Measurements from ENCODE around the gene BCL2L13. TPM values are rescaled to one million over a fixed set of nuclear protein-coding genes. Genes with fewer than 3 reads are reported as not detected.
A peak's percentile ranks its signal among the peaks of the same experiment; 100 is the strongest.

The BCL2L13 gene
- total and polyA plus RNA-seq, 2 experiments from 2014 or later: 34.4 to 38.6 TPM

DNA sequence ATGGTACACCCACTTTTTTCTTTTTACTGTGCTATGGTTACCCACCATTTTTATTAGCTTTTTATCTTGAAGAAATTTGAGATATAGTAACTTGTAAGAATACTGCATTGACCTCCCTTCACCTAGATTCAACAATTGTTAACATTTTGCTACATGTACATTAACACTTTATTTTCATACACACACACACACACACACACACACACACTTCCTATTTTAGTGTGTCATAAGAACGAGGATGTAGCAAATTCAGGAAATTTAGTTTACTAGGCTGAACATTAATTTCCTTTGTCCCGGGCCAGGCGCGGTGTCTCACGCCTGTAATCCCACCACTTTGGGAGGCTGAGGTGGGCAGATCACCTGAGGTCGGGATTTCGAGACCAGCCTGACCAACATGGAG lies 8.9 kb upstream of the BCL2L13 start:
- peaks cover 39% of the 10 kb centered on the region for H3K79me2 ChIP-seq
- H3K27me3 ChIP-seq: no peaks in the 10 kb centered on the region
- peaks cover 31% of the 10 kb centered on the region for H3K4me1 ChIP-seq (ENCODE audit: insufficient read depth)
- 98% methylated on average over 7 of the region's 7 CpGs for WGBS (ENCODE audit: low lambda C conversion rate, missing lambda C conversion rate)
- TF ChIP-seq CTCF (IDR thresholded peaks at IDR 0.05; ENCODE audit: poor library complexity): no peak
- TF ChIP-seq EZH2 (IDR thresholded peaks at IDR 0.05; ENCODE audit: borderline replicate concordance): no peak
- TF ChIP-seq EZH2phosphoT487 (IDR thresholded peaks at IDR 0.05; ENCODE audit: low read depth, severe bottlenecking, unreplicated experiment): no peak
- H3K4me3 ChIP-seq: peak overlapping the region; percentile 37
- H3K27ac ChIP-seq: peak overlapping the region; percentile 92
- no peaks in the 10 kb centered on the region for H3K9me2 ChIP-seq (replicated peaks; ENCODE audit: insufficient read depth)
- peak overlapping the region; percentile 75 for H3K4me2 ChIP-seq
- no peaks in the 10 kb centered on the region for H3K9me3 ChIP-seq (ENCODE audit: low read depth)
- H2AFZ ChIP-seq: no peak overlapping the region
- no peak for DNase-seq (ENCODE audit: low spot score)
- peaks cover 21% of the 10 kb centered on the region for H4K20me1 ChIP-seq (ENCODE audit: insufficient read depth, poor library complexity, severe bottlenecking)
- no peaks in the 10 kb centered on the region for H3K36me3 ChIP-seq (replicated peaks; ENCODE audit: insufficient read depth, low read depth)

DNA sequence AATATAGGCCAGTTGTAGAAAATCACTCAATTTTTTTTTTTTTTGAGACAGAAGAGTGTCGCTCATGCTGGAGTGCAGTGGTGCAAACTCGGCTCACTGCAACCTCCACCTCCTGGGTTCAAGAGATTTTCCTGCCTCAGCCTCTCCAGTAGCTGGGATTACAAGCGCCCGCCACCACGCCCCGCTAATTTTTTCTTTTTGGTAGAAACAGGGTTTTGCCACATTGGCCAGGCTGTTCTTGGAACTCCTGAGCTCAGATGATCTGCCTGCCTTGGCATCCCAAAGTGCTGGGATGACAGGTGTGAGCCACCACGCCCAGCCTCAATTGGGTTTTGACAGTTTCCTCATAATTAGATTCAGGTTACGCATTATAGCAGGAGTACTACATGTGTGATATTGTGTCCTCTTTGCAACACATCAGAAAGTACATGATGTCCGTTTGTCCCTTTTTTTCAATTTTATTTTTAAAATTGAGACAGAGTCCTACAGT lies 7.4 kb upstream of the BCL2L13 start:
- H3K27ac ChIP-seq: no peak overlapping the region
- WGBS (ENCODE audit: low lambda C conversion rate, missing lambda C conversion rate): 97% methylated on average over 9 of the region's 9 CpGs
- H4K20me1 ChIP-seq (ENCODE audit: insufficient read depth, poor library complexity, severe bottlenecking): peaks cover 13% of the 10 kb centered on the region
- H3K27me3 ChIP-seq: no peaks in the 10 kb centered on the region
- no peak overlapping the region for H3K4me3 ChIP-seq
- no peak overlapping the region for H3K4me2 ChIP-seq
- peaks cover 31% of the 10 kb centered on the region for H3K4me1 ChIP-seq (ENCODE audit: insufficient read depth)
- no peak overlapping the region for H2AFZ ChIP-seq
- no peaks in the 10 kb centered on the region for H3K9me3 ChIP-seq (ENCODE audit: low read depth)
- peaks cover 24% of the 10 kb centered on the region for H3K79me2 ChIP-seq
- DNase-seq (ENCODE audit: low spot score): no peak
- TF ChIP-seq EZH2phosphoT487 (IDR thresholded peaks at IDR 0.05; ENCODE audit: low read depth, severe bottlenecking, unreplicated experiment) (no peak), CTCF (IDR thresholded peaks at IDR 0.05; ENCODE audit: poor library complexity) (no peak), EZH2 (IDR thresholded peaks at IDR 0.05; ENCODE audit: borderline replicate concordance) (no peak)
- no peaks in the 10 kb centered on the region for H3K9me2 ChIP-seq (replicated peaks; ENCODE audit: insufficient read depth)
- H3K36me3 ChIP-seq (replicated peaks; ENCODE audit: insufficient read depth, low read depth): no peaks in the 10 kb centered on the region

DNA sequence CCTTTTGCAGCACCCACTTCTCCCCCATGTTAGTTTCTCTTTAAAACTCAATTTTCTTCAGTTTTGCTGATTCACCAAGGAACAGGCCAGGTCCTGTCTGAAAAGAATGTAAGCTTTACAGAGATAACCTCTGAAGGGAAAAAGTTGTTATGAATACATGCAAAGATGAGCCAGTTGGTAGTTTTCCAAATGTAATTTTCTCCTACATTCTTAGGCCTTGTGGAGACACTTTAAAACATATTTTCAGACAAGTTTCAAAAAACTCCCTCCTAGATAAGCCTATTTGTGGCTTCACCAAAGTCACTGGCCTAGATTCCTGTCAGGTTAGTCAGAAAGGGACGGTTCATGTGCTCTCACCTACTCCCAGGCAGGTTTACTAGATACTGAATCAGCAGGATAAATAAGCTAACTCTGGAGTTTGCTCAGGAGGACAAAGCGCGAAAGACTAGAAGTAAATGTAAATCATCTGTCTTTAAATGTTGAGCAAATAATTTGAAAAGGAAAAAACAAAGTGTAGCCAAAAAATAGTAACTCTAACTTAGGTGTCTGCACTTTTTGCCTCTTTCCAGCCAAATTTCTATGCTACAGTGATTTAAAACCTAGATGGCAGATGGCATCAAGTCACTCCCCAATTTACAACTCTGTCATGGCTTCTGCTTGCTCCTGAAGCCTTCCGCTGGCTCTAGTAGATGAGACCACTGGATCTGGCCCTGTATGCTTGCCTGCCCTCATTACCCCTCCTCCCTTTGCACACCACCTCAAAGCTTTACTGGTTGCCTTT lies 5.2 kb upstream of the BCL2L13 start:
- peak; percentile 81 for DNase-seq (ENCODE audit: low spot score)
- Histone ChIP-seq H4K20me1 (ENCODE audit: insufficient read depth, poor library complexity, severe bottlenecking) (no peaks in the 10 kb centered on the region), H3K27ac (peak overlapping the region; percentile 94), H3K4me3 (no peak overlapping the region), H2AFZ (peak overlapping the region; percentile 34), H3K27me3 (no peaks in the 10 kb centered on the region), H3K4me2 (peak overlapping the region; percentile 52), H3K9me3 (ENCODE audit: low read depth) (no peaks in the 10 kb centered on the region), H3K4me1 (ENCODE audit: insufficient read depth) (peaks cover 22% of the 10 kb centered on the region), H3K9me2 (replicated peaks; ENCODE audit: insufficient read depth) (no peaks in the 10 kb centered on the region), H3K79me2 (peaks cover under 1% of the 10 kb centered on the region), H3K36me3 (replicated peaks; ENCODE audit: insufficient read depth, low read depth) (no peaks in the 10 kb centered on the region)
- TF ChIP-seq EZH2 (IDR thresholded peaks at IDR 0.05; ENCODE audit: borderline replicate concordance) (no peak), CTCF (IDR thresholded peaks at IDR 0.05; ENCODE audit: poor library complexity) (no peak), EZH2phosphoT487 (IDR thresholded peaks at IDR 0.05; ENCODE audit: low read depth, severe bottlenecking, unreplicated experiment) (no peak)
- WGBS (ENCODE audit: low lambda C conversion rate, missing lambda C conversion rate): 50% methylated on average over 4 of the region's 4 CpGs

Data from hepatocyte (in vitro differentiated cells).